ENCODE data around the gene SMURF1.

SMURF1 gene

DNA sequence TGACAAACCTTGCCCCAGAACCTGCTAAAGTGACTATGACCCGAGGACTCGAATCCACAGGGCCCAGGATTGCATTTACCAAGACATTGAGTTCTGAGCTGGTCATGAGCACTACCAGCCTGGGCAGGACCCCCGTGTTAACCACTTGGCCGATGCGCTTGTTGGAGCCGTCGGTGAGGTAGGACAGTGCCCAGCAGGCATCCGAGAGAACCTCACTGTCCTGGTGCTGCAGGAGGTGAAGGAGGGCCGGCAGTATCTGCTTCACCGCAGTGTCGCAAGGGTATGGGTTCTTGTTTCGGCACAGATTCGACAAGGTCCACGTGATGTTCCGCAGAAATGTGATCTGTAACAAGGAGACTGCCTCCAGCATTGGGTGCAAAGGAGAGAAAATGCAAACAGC, 44.3 kb upstream of the SMURF1 start:
- TF ChIP-seq, protein P1, sequence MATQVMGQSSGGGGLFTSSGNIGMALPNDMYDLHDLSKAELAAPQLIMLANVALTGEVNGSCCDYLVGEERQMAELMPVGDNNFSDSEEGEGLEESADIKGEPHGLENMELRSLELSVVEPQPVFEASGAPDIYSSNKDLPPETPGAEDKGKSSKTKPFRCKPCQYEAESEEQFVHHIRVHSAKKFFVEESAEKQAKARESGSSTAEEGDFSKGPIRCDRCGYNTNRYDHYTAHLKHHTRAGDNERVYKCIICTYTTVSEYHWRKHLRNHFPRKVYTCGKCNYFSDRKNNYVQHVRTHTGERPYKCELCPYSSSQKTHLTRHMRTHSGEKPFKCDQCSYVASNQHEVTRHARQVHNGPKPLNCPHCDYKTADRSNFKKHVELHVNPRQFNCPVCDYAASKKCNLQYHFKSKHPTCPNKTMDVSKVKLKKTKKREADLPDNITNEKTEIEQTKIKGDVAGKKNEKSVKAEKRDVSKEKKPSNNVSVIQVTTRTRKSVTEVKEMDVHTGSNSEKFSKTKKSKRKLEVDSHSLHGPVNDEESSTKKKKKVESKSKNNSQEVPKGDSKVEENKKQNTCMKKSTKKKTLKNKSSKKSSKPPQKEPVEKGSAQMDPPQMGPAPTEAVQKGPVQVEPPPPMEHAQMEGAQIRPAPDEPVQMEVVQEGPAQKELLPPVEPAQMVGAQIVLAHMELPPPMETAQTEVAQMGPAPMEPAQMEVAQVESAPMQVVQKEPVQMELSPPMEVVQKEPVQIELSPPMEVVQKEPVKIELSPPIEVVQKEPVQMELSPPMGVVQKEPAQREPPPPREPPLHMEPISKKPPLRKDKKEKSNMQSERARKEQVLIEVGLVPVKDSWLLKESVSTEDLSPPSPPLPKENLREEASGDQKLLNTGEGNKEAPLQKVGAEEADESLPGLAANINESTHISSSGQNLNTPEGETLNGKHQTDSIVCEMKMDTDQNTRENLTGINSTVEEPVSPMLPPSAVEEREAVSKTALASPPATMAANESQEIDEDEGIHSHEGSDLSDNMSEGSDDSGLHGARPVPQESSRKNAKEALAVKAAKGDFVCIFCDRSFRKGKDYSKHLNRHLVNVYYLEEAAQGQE (IDR thresholded peaks at IDR 0.05; ENCODE audit: insufficient read depth in 1 of 2, low read depth in 2 of 2, low read length in 2 of 2) = no peak

DNA sequence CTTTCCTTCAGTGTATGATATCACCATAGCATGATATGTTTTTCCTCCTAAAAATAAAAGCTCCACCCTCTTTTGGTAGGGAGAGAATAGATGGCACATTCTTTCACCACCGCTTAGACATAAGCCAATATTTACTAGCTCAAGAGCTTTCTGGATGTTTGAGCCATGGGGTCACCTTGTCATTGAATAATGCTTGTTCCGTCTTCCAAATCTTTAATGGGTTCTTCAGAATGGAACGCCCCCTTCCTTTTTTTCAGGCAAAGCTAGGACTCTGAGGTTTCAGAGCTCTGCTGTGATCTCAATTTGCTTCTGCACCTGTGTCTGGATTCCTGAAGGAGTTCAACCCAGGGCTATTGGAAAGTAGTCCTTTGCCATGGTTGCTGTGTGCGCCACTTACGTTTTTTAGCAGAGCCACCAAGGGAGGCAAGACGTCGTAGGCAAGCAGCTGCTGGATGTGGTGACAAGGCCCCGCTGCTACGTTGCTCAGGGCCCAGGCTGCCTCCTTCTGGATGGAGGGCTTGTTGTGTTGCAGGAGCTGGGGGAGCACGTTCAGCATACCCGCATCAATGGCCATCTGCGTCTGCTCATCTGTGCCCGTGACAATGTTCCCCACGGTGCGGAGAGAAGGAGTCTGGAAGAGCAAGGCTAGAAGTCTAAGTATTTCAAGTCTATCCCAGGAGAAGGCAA, 40.8 kb upstream of the SMURF1 start:
- TF ChIP-seq POLR2AphosphoS5 (IDR thresholded peaks at IDR 0.05; ENCODE audit: low read depth, low read length) (no peak), TAF1 (IDR thresholded peaks at IDR 0.05; ENCODE audit: borderline replicate concordance, insufficient read depth, low read length) (no peak), FOXP2 (optimal IDR thresholded peaks at IDR 0.05; ENCODE audit: borderline replicate concordance, extremely low read depth, extremely low read length, insufficient read depth) (no peak), SIN3A (IDR thresholded peaks at IDR 0.05; ENCODE audit: borderline replicate concordance, insufficient read depth, low read length) (no peak)
- TF ChIP-seq, protein P1 (IDR thresholded peaks at IDR 0.05; ENCODE audit: insufficient read depth in 1 of 2, low read depth in 2 of 2, low read length in 2 of 2) = no peak

DNA sequence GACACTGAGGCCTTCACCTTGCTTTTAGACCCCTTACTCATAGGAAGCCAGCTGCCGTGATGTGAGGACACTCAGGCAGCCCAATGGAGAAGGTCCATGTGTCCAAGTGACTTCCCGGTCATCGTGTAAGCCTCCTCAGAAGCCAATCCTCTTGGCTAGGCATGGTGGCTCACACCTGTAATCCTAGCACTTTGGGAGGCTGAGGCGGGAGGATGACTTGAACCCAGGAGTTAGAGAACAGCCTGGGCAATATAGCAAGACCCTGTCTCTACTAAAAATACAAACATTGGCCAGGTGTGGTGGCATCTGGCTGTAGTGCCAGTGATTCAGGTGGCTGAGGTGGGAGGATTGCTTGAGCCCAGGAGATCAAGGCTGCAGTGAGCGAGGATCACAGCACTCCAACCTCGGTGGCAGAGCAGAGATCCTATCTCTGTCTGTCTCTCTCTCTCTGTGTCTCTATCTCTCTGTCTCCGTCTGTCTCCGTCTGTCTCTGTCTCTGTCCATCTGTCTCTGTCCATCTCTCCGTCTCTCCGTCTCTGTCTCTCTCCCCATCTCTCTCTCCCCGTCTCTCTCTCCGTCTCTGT, 36.3 kb upstream of the SMURF1 start:
- TF ChIP-seq POLR2AphosphoS5 (IDR thresholded peaks at IDR 0.05; ENCODE audit: low read depth, low read length) = no peak
- no peak for TF ChIP-seq SIN3A (IDR thresholded peaks at IDR 0.05; ENCODE audit: borderline replicate concordance, insufficient read depth, low read length)
- TF ChIP-seq, protein P1 (IDR thresholded peaks at IDR 0.05; ENCODE audit: insufficient read depth in 1 of 2, low read depth in 2 of 2, low read length in 2 of 2) = no peak
- no peak for TF ChIP-seq FOXP2 (optimal IDR thresholded peaks at IDR 0.05; ENCODE audit: borderline replicate concordance, extremely low read depth, extremely low read length, insufficient read depth)
- TF ChIP-seq TAF1 (IDR thresholded peaks at IDR 0.05; ENCODE audit: borderline replicate concordance, insufficient read depth, low read length) = no peak

DNA sequence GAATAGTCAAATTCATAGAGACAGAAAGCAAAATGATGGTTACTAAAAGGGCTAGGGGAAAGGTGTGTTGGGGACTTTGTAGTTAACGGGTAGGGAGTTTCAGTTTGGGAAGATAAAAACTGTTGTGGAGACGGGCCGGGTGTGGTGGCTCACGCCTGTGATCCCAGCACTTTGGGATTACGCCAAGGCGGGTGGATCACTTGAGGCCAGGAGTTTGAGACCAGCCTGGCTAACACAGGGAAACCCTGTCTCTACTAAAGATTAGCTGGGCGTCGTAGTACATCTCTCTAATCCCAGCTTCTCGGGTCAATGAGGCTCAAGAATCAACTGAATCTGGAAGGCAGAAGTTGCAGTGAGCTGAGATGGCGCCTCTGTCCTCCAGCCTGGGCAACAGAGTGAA, 33.3 kb upstream of the SMURF1 start:
- no peak for TF ChIP-seq POLR2AphosphoS5 (IDR thresholded peaks at IDR 0.05; ENCODE audit: low read depth, low read length)
- no peak for TF ChIP-seq FOXP2 (optimal IDR thresholded peaks at IDR 0.05; ENCODE audit: borderline replicate concordance, extremely low read depth, extremely low read length, insufficient read depth)
- TF ChIP-seq TAF1 (IDR thresholded peaks at IDR 0.05; ENCODE audit: borderline replicate concordance, insufficient read depth, low read length) = no peak
- TF ChIP-seq, protein P1 (IDR thresholded peaks at IDR 0.05; ENCODE audit: insufficient read depth in 1 of 2, low read depth in 2 of 2, low read length in 2 of 2) = no peak
- no peak for TF ChIP-seq SIN3A (IDR thresholded peaks at IDR 0.05; ENCODE audit: borderline replicate concordance, insufficient read depth, low read length)

DNA sequence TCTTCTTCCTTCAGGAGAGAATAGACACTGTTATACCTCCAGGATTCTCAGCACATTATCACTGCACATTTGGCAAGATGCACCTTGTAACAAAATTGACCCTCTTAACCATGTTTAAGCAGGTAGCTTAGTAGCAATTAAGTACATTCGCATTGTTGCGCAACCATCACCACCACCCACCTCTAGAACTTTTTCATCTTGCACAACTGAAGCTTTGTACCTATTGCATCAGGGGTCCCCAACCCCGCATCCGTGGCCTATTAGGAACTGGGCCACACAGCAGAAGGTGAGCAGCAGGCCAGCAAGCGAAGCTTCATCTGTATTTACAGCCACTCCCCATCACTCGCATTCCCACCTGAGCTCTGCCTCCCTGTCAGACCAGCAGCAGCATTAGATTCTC, 29.9 kb upstream of the SMURF1 start:
- TF ChIP-seq SIN3A (IDR thresholded peaks at IDR 0.05; ENCODE audit: borderline replicate concordance, insufficient read depth, low read length) = no peak

All from PFSK-1 (cell line).